Measurements from ENCODE around the gene WFDC6. TPM values are rescaled to one million over a fixed set of nuclear protein-coding genes. Genes with fewer than 3 reads are reported as not detected.

The WFDC6 gene
- polyA plus RNA-seq, 1 donor (not counting 4 experiments of a cell fraction or from before 2014, with no cell fraction given): not detected

- dilution Hi-C loops (cut with MboI; ENCODE audit: extremely low pct_ligation_motif_present, low sequenced_read_pairs): no loop called here
Observed at GRCh38 chr20:45515147-45515913, 24.0 kb downstream of the WFDC6 start, which contains the start of gene SPINT3. Gene SPINT3 (minus strand): TSS chr20:45515622. CDS start chr20:45515608, 14 bp downstream.

GRCh38 chr20:45510242-45510862 is 28.9 kb downstream of the WFDC6 start:
- no peak for DNase-seq (ENCODE audit: low read depth, low spot score)
- Histone ChIP-seq H3K27me3 (ENCODE audit: control insufficient read depth, extremely low read depth, insufficient read depth, low read length) (peaks cover 6% of the 10 kb centered on the region), H3K9me1 (ENCODE audit: control insufficient read depth, extremely low read depth, insufficient read depth, low read length) (no peaks in the 10 kb centered on the region), H3K27ac (ENCODE audit: control insufficient read depth, insufficient read depth, low read length) (no peak overlapping the region), H3K36me3 (ENCODE audit: control insufficient read depth in 2 of 2, extremely low read depth in 1 of 2, insufficient read depth in 2 of 2, low read length in 2 of 2) (no peaks in the 10 kb centered on the region), H2AFZ (ENCODE audit: control insufficient read depth, low read length) (no peak overlapping the region), H3K4me3 (ENCODE audit: control insufficient read depth in 2 of 3, extremely low read depth in 1 of 3, insufficient read depth in 2 of 3, low read depth in 1 of 3, low read length in 3 of 3) (no peak overlapping the region), H3K4me1 (ENCODE audit: control insufficient read depth, extremely low read depth, insufficient read depth, low read length) (peaks cover 21% of the 10 kb centered on the region), H3K4me2 (ENCODE audit: control insufficient read depth, extremely low read depth, insufficient read depth, low read depth, low read length) (no peak overlapping the region), H4K20me1 (ENCODE audit: control insufficient read depth, extremely low read depth, insufficient read depth, low read length) (no peaks in the 10 kb centered on the region), H3K9me3 (ENCODE audit: control insufficient read depth, low read depth, low read length) (no peaks in the 10 kb centered on the region), H3K9ac (ENCODE audit: control insufficient read depth, extremely low read depth, insufficient read depth, low read length) (no peak overlapping the region), H3K79me2 (ENCODE audit: control insufficient read depth, insufficient read depth, low read length) (no peaks in the 10 kb centered on the region)
- dilution Hi-C loops (cut with MboI; ENCODE audit: extremely low pct_ligation_motif_present, low sequenced_read_pairs): no loop called here
- no peak for TF ChIP-seq EZH2 (IDR thresholded peaks at IDR 0.05; ENCODE audit: low read length)
- no peak for TF ChIP-seq CTCF (optimal IDR thresholded peaks at IDR 0.05 in 1 of 3, IDR thresholded peaks at IDR 0.05 in 1 of 3, conservative IDR thresholded peaks at IDR 0.05 in 1 of 3; ENCODE audit: extremely low read depth in 1 of 3, insufficient read depth in 2 of 3, low read length in 3 of 3)
- FAIRE-seq: no peak

More at GRCh38 chr20:45515147-45515913, 24.0 kb downstream of the WFDC6 start, which contains the start of gene SPINT3:
- Histone ChIP-seq H3K9me1 (ENCODE audit: control insufficient read depth, extremely low read depth, insufficient read depth, low read length) (no peaks in the 10 kb centered on the region), H3K27me3 (ENCODE audit: control insufficient read depth, extremely low read depth, insufficient read depth, low read length) (peaks cover 8% of the 10 kb centered on the region), H3K4me3 (ENCODE audit: control insufficient read depth in 2 of 3, extremely low read depth in 1 of 3, insufficient read depth in 2 of 3, low read depth in 1 of 3, low read length in 3 of 3) (no peak within 1 kb of the TSS), H2AFZ (ENCODE audit: control insufficient read depth, low read length) (no peak within 1 kb of the TSS), H3K9ac (ENCODE audit: control insufficient read depth, extremely low read depth, insufficient read depth, low read length) (no peak within 1 kb of the TSS), H3K9me3 (ENCODE audit: control insufficient read depth, low read depth, low read length) (no peaks in the 10 kb centered on the region), H3K36me3 (ENCODE audit: control insufficient read depth in 2 of 2, extremely low read depth in 1 of 2, insufficient read depth in 2 of 2, low read length in 2 of 2) (no peaks in the 10 kb centered on the region), H3K27ac (ENCODE audit: control insufficient read depth, insufficient read depth, low read length) (no peak within 1 kb of the TSS), H3K79me2 (ENCODE audit: control insufficient read depth, insufficient read depth, low read length) (no peaks in the 10 kb centered on the region), H3K4me1 (ENCODE audit: control insufficient read depth, extremely low read depth, insufficient read depth, low read length) (peaks cover 17% of the 10 kb centered on the region), H3K4me2 (ENCODE audit: control insufficient read depth, extremely low read depth, insufficient read depth, low read depth, low read length) (no peak within 1 kb of the TSS), H4K20me1 (ENCODE audit: control insufficient read depth, extremely low read depth, insufficient read depth, low read length) (no peaks in the 10 kb centered on the region)
- DNase-seq (ENCODE audit: low read depth, low spot score): no peak
- FAIRE-seq: no peak
- no peak for TF ChIP-seq EZH2 (IDR thresholded peaks at IDR 0.05; ENCODE audit: low read length)
- no peak for TF ChIP-seq CTCF (optimal IDR thresholded peaks at IDR 0.05 in 1 of 3, IDR thresholded peaks at IDR 0.05 in 1 of 3, conservative IDR thresholded peaks at IDR 0.05 in 1 of 3; ENCODE audit: extremely low read depth in 1 of 3, insufficient read depth in 2 of 3, low read length in 3 of 3)

All from keratinocyte (primary cell).